Measurements from ENCODE around the gene DLGAP4. TPM values are rescaled to one million over a fixed set of nuclear protein-coding genes. Genes with fewer than 3 reads are reported as not detected.
A peak's percentile ranks its signal among the peaks of the same experiment; 100 is the strongest.

Gene DLGAP4
- total and polyA plus RNA-seq, 4 donors = 33.2 to 150 (median 97.7) TPM

DNA sequence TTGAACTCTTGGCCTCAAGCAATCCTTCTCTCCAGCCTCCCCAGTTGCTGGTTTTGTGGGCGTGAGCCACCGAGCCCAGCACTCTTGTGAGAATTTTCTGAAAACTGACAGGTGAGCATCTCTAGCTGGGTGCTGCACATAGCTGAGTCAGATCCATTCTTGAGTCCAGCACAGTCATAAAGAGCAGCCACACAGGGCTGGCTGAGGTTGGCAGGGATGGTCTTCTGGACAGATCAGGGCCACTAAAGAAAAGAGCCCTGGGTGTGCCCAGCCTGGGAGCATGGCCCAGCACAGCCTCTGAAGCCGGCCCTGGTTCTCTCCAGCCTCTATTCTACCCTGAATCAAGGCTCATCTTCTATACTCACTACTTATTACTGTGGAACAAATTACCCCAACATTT, 11.5 kb downstream of the DLGAP4 start:
- Histone ChIP-seq H3K9me3 (ENCODE audit: control insufficient read depth, low read length) (no peaks in the 10 kb centered on the region), H3K4me3 (ENCODE audit: low read length in 2 of 2) (no peak overlapping the region), H3K27me3 (ENCODE audit: control insufficient read depth in 1 of 2, insufficient read depth in 2 of 2, low read length in 1 of 2) (no peaks in the 10 kb centered on the region), H3K36me3 (ENCODE audit: control insufficient read depth in 1 of 2, insufficient read depth in 2 of 2, low read length in 1 of 2) (no peaks in the 10 kb centered on the region), H3K4me1 (ENCODE audit: control insufficient read depth in 1 of 2, insufficient read depth in 2 of 2, low read length in 2 of 2) (no peaks in the 10 kb centered on the region), H3K27ac (ENCODE audit: low read depth in 1 of 2, low read length in 2 of 2) (no peak overlapping the region)
- intact Hi-C loops (cut with DNase I) = no loop called here
- 81 to 85% methylated on average over 3 of the region's 3 CpGs for WGBS, 2 donors
- ATAC-seq (ENCODE audit: low FRiP score) (no peak), DNase-seq (peak; percentile 11 to 24)

DNA sequence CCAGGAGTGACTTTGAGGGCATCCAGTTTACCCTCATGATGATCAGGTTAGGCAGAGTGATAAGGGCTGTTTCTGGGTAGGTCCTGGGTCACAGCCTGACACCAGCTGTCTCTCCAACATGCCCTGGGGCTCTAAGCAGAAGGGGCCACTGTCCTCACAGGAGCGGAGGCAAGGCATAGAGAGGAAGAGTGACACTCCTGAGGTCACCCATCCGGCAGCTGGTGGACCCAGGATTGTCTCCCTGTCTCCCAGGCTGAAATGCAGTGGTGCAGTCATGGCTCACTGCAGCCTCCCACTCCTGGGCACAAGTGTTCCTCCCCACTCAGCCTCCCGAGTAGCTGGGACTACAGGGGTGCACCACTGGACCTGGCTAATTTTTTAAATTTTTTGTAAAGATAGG, 12.0 kb downstream of the DLGAP4 start:
- DNase-seq = peak; percentile 3 to 60
- Histone ChIP-seq H3K36me3 (ENCODE audit: control insufficient read depth in 1 of 2, insufficient read depth in 2 of 2, low read length in 1 of 2) (no peaks in the 10 kb centered on the region), H3K4me3 (ENCODE audit: low read length in 2 of 2) (no peak overlapping the region), H3K9me3 (ENCODE audit: control insufficient read depth, low read length) (no peaks in the 10 kb centered on the region), H3K27me3 (ENCODE audit: control insufficient read depth in 1 of 2, insufficient read depth in 2 of 2, low read length in 1 of 2) (no peaks in the 10 kb centered on the region), H3K27ac (ENCODE audit: low read depth in 1 of 2, low read length in 2 of 2) (no peak overlapping the region), H3K4me1 (ENCODE audit: control insufficient read depth in 1 of 2, insufficient read depth in 2 of 2, low read length in 2 of 2) (no peaks in the 10 kb centered on the region)
- WGBS, 2 donors = 59 to 68% methylated on average over 3 of the region's 3 CpGs
- no peak for ATAC-seq (ENCODE audit: low FRiP score)
- intact Hi-C loops (cut with DNase I) = no loop called here

DNA sequence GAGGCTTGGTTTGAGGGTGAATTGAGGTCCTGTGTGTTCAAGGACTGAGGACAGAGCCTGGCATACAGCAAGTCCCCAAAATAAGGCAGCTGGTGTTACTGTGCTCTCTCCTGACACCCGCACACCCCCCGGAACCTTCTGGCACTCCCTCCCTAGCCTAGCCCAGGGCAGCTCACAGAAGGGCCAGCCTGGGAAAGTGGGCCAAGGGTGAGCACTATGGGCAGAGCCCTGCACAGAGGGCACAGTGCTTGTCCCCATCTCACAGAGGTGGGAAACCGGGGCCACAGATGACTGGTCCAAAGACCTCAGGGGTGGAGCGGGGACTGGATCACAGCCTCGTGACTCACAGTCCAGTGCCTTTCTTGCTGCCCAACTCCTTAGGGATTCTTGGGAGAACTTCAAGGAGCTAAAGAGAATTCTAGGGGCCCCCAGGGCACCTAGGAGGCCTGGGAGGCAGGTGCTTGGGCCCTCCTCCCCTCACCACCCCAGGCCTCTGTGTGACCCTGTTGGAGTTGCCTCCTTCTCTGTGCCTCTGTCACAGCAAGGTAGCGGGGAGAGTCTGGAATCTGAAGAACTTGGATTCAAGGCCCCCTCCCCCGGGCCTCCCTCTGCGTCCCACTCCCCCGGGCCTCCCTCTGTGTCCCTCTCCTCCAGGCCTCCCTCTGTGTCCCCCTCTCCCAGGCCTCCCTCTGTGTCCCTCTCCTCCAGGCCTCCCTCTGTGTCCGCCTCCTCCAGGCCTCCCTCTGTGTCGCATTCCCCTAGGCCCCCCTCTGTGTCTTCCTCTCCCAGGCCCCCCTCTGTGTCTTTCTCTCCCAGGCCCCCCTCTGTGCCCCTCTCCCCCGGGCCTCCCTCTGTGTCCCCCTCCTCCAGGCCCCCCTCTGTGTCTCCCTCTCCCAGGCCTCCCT, 13.5 kb downstream of the DLGAP4 start:
- Histone ChIP-seq H3K36me3 (ENCODE audit: control insufficient read depth in 1 of 2, insufficient read depth in 2 of 2, low read length in 1 of 2) (no peaks in the 10 kb centered on the region), H3K9me3 (ENCODE audit: control insufficient read depth, low read length) (peaks cover 1% of the 10 kb centered on the region), H3K4me3 (ENCODE audit: low read length in 2 of 2) (no peak overlapping the region), H3K27ac (ENCODE audit: low read depth in 1 of 2, low read length in 2 of 2) (no peak overlapping the region), H3K27me3 (ENCODE audit: control insufficient read depth in 1 of 2, insufficient read depth in 2 of 2, low read length in 1 of 2) (no peaks in the 10 kb centered on the region), H3K4me1 (ENCODE audit: control insufficient read depth in 1 of 2, insufficient read depth in 2 of 2, low read length in 2 of 2) (no peaks in the 10 kb centered on the region)
- intact Hi-C loops (cut with DNase I) = no loop called here
- WGBS, 2 donors = 66% methylated on average over 12 of the region's 12 CpGs
- peak; percentile 31 to 45 for DNase-seq
- ATAC-seq (ENCODE audit: low FRiP score) = no peak

DNA sequence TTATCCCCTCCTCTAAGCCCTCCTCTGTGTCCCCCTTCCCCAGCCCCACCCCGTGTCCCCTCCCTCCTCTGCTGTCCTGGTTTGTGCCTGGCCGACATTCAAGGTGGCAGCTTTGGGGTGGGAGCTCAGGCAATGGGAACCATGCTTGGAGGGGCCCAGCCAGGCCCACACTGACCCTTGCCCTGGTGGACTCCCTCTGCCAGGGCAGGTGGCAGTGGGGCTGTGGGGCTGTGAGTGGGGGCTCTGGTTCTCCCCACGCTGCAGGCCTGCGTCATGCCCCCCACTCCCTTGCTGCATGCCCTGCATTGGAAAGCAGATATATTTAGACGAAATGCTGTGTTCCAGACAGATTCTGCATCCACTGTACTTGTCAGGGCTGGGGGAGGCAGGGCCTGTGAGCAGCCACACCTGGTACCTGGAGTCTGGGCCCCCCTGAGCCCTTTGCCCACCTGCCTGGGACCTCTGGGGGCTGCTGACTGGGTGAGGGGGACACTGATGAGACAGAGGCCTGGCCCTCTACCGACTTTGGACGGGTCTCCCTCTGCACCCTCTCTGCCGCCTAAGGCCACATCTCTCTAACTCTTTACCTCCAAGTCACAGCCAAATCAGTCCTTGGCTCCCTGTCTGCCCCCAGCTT, 14.2 kb downstream of the DLGAP4 start:
- H3K4me1 ChIP-seq (ENCODE audit: control insufficient read depth in 1 of 2, insufficient read depth in 2 of 2, low read length in 2 of 2) = no peaks in the 10 kb centered on the region
- no peaks in the 10 kb centered on the region for H3K36me3 ChIP-seq (ENCODE audit: control insufficient read depth in 1 of 2, insufficient read depth in 2 of 2, low read length in 1 of 2)

DNA sequence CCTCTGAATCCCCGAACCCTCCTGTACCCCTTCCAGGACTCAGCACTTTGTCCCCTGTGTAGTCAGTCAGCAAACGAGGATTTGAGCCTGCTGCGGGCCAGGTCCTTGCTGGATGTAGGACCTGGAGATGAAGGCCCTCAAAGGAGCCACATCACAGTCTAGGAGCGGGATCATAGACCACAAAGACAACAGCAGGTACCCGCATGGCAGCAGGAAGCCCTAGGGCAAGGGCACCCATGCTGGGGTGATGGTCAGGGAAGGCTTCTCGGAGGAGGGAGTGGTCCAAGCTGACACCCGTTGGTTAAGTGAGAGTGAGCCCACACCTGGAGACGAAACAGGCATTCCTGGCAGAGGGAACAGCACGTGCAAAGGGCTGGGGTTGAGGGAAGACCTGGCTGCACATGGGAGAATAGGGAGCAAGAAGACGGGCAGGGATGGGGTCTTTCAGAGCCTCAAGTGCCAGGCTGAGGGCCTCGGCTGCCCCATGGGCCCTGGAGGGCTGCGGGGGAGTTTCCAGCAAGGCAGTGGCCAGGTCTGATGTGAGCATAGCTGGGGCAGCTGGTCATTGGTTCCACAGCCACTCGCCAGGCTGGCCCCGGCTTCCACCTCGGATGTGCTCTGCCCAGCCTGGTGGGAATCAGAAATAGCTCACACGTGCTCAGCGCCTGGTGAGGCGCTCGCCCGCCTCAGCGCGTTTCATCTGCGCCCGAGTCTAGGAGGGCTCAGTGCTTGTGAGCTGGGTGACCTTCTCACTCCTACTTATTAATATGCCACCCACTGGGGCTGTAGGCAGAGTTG, 15.0 kb downstream of the DLGAP4 start:
- intact Hi-C loops (cut with DNase I) = no loop called here
- no peak for ATAC-seq (ENCODE audit: low FRiP score)
- H3K27me3 ChIP-seq (ENCODE audit: control insufficient read depth in 1 of 2, insufficient read depth in 2 of 2, low read length in 1 of 2) = no peaks in the 10 kb centered on the region
- DNase-seq = peak; percentile 35 to 47
- no peak overlapping the region for H3K27ac ChIP-seq (ENCODE audit: low read depth in 1 of 2, low read length in 2 of 2)
- no peaks in the 10 kb centered on the region for H3K36me3 ChIP-seq (ENCODE audit: control insufficient read depth in 1 of 2, insufficient read depth in 2 of 2, low read length in 1 of 2)
- H3K9me3 ChIP-seq (ENCODE audit: control insufficient read depth, low read length) = peaks cover 1% of the 10 kb centered on the region
- no peaks in the 10 kb centered on the region for H3K4me1 ChIP-seq (ENCODE audit: control insufficient read depth in 1 of 2, insufficient read depth in 2 of 2, low read length in 2 of 2)
- H3K4me3 ChIP-seq (ENCODE audit: low read length in 2 of 2) = no peak overlapping the region
- 80% methylated on average over 24 of the region's 24 CpGs for WGBS, 2 donors

More for the DNA sequence above, 14.2 kb downstream of the DLGAP4 start:
- intact Hi-C loops (cut with DNase I) = no loop called here
- Histone ChIP-seq H3K4me3 (ENCODE audit: low read length in 2 of 2) (no peak overlapping the region), H3K9me3 (ENCODE audit: control insufficient read depth, low read length) (peaks cover 1% of the 10 kb centered on the region), H3K27me3 (ENCODE audit: control insufficient read depth in 1 of 2, insufficient read depth in 2 of 2, low read length in 1 of 2) (no peaks in the 10 kb centered on the region), H3K27ac (ENCODE audit: low read depth in 1 of 2, low read length in 2 of 2) (no peak overlapping the region)
- DNase-seq = peak; percentile 24 to 68
- WGBS, 2 donors = 60 to 64% methylated on average over 7 to 8 of the region's 8 CpGs
- ATAC-seq (ENCODE audit: low FRiP score) = no peak

DNA sequence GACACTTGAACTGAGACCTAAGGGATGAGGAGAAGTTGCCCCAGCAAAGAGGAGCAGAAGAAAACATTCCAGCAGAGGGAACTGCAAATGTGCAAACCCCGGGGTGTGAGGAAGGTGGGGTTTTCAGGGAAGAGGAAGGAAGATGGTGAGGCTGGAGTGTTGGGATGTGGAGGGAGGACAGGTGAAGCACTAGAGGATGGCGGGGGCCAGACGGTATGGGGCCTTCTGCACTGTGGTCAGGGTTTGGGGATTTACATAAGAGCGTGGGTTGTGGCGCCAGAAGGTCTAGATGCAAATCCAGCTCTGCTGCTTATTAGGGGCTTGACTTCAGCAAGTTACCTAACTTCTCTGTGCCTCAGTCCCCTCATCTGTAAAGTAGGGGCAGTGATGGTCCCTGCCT, 16.0 kb downstream of the DLGAP4 start:
- no peak overlapping the region for H3K4me3 ChIP-seq (ENCODE audit: low read length in 2 of 2)
- DNase-seq (peak; percentile 4 to 37), ATAC-seq (ENCODE audit: low FRiP score) (no peak)
- H3K4me1 ChIP-seq (ENCODE audit: control insufficient read depth in 1 of 2, insufficient read depth in 2 of 2, low read length in 2 of 2) = no peaks in the 10 kb centered on the region
- H3K36me3 ChIP-seq (ENCODE audit: control insufficient read depth in 1 of 2, insufficient read depth in 2 of 2, low read length in 1 of 2) = no peaks in the 10 kb centered on the region
- WGBS, 2 donors = 73 to 77% methylated on average over 3 to 5 of the region's 5 CpGs
- no peak overlapping the region for H3K27ac ChIP-seq (ENCODE audit: low read depth in 1 of 2, low read length in 2 of 2)
- intact Hi-C loops (cut with DNase I) = no loop called here
- H3K9me3 ChIP-seq (ENCODE audit: control insufficient read depth, low read length) = peaks cover 1% of the 10 kb centered on the region
- no peaks in the 10 kb centered on the region for H3K27me3 ChIP-seq (ENCODE audit: control insufficient read depth in 1 of 2, insufficient read depth in 2 of 2, low read length in 1 of 2)

DNA sequence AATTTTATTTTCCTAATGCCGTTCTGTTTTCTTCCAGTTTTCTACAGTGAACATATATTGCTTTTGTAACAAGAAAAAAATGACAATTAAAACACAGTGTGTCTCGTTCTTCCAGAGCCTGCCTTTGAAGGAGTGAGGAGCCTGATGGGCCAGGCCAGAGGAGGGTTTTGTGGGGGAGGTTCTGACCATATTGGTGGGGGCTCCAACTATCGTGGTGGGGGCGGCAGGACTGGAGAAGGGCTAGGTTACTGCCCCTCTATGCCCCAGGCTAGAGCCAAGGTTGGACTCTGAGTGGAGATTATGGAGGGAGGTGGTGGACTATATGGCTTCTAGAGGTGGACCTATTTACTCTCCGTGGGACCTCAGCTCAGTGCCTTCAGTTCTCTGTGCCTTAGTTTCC, 24.0 kb downstream of the DLGAP4 start:
- intact Hi-C loops (cut with DNase I) = no loop called here
- no peak for ATAC-seq (ENCODE audit: low FRiP score)

DNA sequence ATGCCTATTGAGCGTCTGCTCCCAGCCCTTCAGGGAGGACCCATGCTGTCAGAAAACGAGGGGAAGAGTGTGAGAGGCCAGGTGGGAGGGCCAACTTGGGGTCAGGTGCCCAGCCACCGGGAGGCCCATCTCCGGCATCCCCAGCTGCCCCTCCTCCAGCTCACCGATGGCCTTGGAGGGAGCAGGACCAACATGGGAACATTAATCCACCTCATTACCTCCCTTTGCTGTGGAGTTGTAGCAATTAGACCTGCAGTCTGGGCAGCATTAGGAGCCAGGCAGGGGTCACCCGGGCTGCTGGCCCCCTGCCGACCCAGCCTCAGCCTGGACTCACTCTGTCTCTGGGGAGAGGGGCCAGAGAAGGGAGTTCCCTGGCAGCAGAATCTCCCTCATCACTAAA, 25.1 kb downstream of the DLGAP4 start:
- intact Hi-C loops (cut with DNase I) = no loop called here
- ATAC-seq (ENCODE audit: low FRiP score) = no peak
- DNase-seq = peak in 1 of 2 donors; percentile 15
- H3K27ac ChIP-seq (ENCODE audit: low read depth in 1 of 2, low read length in 2 of 2) = no peak overlapping the region
- no peaks in the 10 kb centered on the region for H3K36me3 ChIP-seq (ENCODE audit: control insufficient read depth in 1 of 2, insufficient read depth in 2 of 2, low read length in 1 of 2)
- no peaks in the 10 kb centered on the region for H3K4me1 ChIP-seq (ENCODE audit: control insufficient read depth in 1 of 2, insufficient read depth in 2 of 2, low read length in 2 of 2)
- WGBS, 2 donors = 16 to 20% methylated on average over 7 of the region's 7 CpGs
- H3K27me3 ChIP-seq (ENCODE audit: control insufficient read depth in 1 of 2, insufficient read depth in 2 of 2, low read length in 1 of 2) = no peaks in the 10 kb centered on the region
- H3K9me3 ChIP-seq (ENCODE audit: control insufficient read depth, low read length) = no peaks in the 10 kb centered on the region
- no peak overlapping the region for H3K4me3 ChIP-seq (ENCODE audit: low read length in 2 of 2)

More for the DNA sequence above, 24.0 kb downstream of the DLGAP4 start:
- H3K4me3 ChIP-seq (ENCODE audit: low read length in 2 of 2) = no peak overlapping the region
- DNase-seq = peak in 1 of 2 donors; percentile 3
- no peaks in the 10 kb centered on the region for H3K27me3 ChIP-seq (ENCODE audit: control insufficient read depth in 1 of 2, insufficient read depth in 2 of 2, low read length in 1 of 2)
- no peak overlapping the region for H3K27ac ChIP-seq (ENCODE audit: low read depth in 1 of 2, low read length in 2 of 2)
- H3K36me3 ChIP-seq (ENCODE audit: control insufficient read depth in 1 of 2, insufficient read depth in 2 of 2, low read length in 1 of 2) = no peaks in the 10 kb centered on the region
- H3K9me3 ChIP-seq (ENCODE audit: control insufficient read depth, low read length) = no peaks in the 10 kb centered on the region
- 76 to 81% methylated on average over 5 of the region's 5 CpGs for WGBS, 2 donors
- no peaks in the 10 kb centered on the region for H3K4me1 ChIP-seq (ENCODE audit: control insufficient read depth in 1 of 2, insufficient read depth in 2 of 2, low read length in 2 of 2)

Measured in aorta (tissue), 5 donors.